Measurements from ENCODE around the gene RAB31. TPM values are rescaled to one million over a fixed set of nuclear protein-coding genes. Genes with fewer than 3 reads are reported as not detected.

Gene RAB31
- total RNA-seq, 4 donors from 2014 or later, result 17.4 to 76.0 (median 45.0) TPM

- no peaks in the 10 kb centered on the region for H3K27me3 ChIP-seq
- no peak overlapping the region for H3K4me3 ChIP-seq
- no peak for DNase-seq
- TF ChIP-seq CTCF (IDR thresholded peaks at IDR 0.05) (no peak), POLR2A (IDR thresholded peaks at IDR 0.05) (no peak)
- H3K36me3 ChIP-seq, result no peaks in the 10 kb centered on the region
- H3K27ac ChIP-seq, result peak overlapping the region; percentile 4 to 57 (median 34)
- 40 to 68% methylated on average over 2 to 5 of the region's 5 CpGs for WGBS, 2 donors
- peaks cover 18 to 56% (median 35%) of the 10 kb centered on the region in 3 donors for H3K4me1 ChIP-seq
- H3K9me3 ChIP-seq, result no peaks in the 10 kb centered on the region
- intact Hi-C loops (cut with DNase I), result no loop called here
These were observed 96.5 kb downstream of the RAB31 start for GRCh38 chr18:9804517-9805104.

- TF ChIP-seq CTCF (IDR thresholded peaks at IDR 0.05) (no peak), POLR2A (IDR thresholded peaks at IDR 0.05) (no peak)
- 87 to 91% methylated on average over 5 to 9 of the region's 9 CpGs for WGBS, 2 donors
- Histone ChIP-seq H3K9me3 (no peaks in the 10 kb centered on the region), H3K27me3 (no peaks in the 10 kb centered on the region), H3K4me3 (no peak overlapping the region), H3K4me1 (peaks cover 18 to 70% (median 35%) of the 10 kb centered on the region in 3 donors), H3K36me3 (no peaks in the 10 kb centered on the region), H3K27ac (no peak overlapping the region)
- DNase-seq, result no peak
- intact Hi-C loops (cut with DNase I), result no loop called here
These were observed 98.8 kb downstream of the RAB31 start for GRCh38 chr18:9806905-9807304.

- 40 to 41% methylated on average over 12 to 21 of the region's 21 CpGs for WGBS, 2 donors
- TF ChIP-seq POLR2A (IDR thresholded peaks at IDR 0.05) (no peak), CTCF (IDR thresholded peaks at IDR 0.05) (peak in 1 of 6 experiments; percentile 24)
- Histone ChIP-seq H3K9me3 (no peaks in the 10 kb centered on the region), H3K4me1 (peaks cover 18 to 54% (median 29%) of the 10 kb centered on the region in 3 donors), H3K27me3 (no peaks in the 10 kb centered on the region), H3K4me3 (peak overlapping the region in 2 of 4 donors; percentile 0 to 25), H3K36me3 (no peaks in the 10 kb centered on the region), H3K27ac (peak overlapping the region; percentile 41 to 72 (median 68))
- intact Hi-C loops (cut with DNase I), result no loop called here
- no peak for DNase-seq
These were observed 100.5 kb downstream of the RAB31 start for GRCh38 chr18:9808295-9809241.

- no peak for DNase-seq
- Histone ChIP-seq H3K27ac (peak overlapping the region in 3 of 4 donors; percentile 63 to 72 (median 68)), H3K27me3 (no peaks in the 10 kb centered on the region), H3K9me3 (no peaks in the 10 kb centered on the region), H3K36me3 (no peaks in the 10 kb centered on the region), H3K4me1 (peaks cover 16 to 42% (median 18%) of the 10 kb centered on the region in 3 donors), H3K4me3 (no peak overlapping the region)
- intact Hi-C loops (cut with DNase I), result loop anchor here (10.0 kb wide), 1 partner anchor 135 kb away; no protein-coding TSS in a partner anchor
- TF ChIP-seq CTCF (IDR thresholded peaks at IDR 0.05) (no peak), POLR2A (IDR thresholded peaks at IDR 0.05) (no peak)
- WGBS, 2 donors, result 62 to 80% methylated on average over 6 of the region's 6 CpGs
These were observed 101.6 kb downstream of the RAB31 start for GRCh38 chr18:9809697-9810096.

- H3K27me3 ChIP-seq, result no peaks in the 10 kb centered on the region
- H3K4me1 ChIP-seq, result peaks cover 14 to 40% (median 18%) of the 10 kb centered on the region in 3 donors
- intact Hi-C loops (cut with DNase I), result loop anchor here (10.0 kb wide), 1 partner anchor 135 kb away; no protein-coding TSS in a partner anchor
- TF ChIP-seq POLR2A (IDR thresholded peaks at IDR 0.05) (no peak), CTCF (IDR thresholded peaks at IDR 0.05) (no peak)
- H3K4me3 ChIP-seq, result no peak overlapping the region
- peak overlapping the region in 3 of 4 donors; percentile 63 to 72 (median 68) for H3K27ac ChIP-seq
- WGBS, 2 donors, result 78 to 86% methylated on average over 4 of the region's 4 CpGs
- DNase-seq, result no peak
- no peaks in the 10 kb centered on the region for H3K9me3 ChIP-seq
- H3K36me3 ChIP-seq, result no peaks in the 10 kb centered on the region
These were observed 102.2 kb downstream of the RAB31 start for GRCh38 chr18:9810299-9810698.
